GM18498 (cell line): ENCODE data around the gene TEX9.
"Not testable (repeated sequence)": the region's sequence is repeated elsewhere in the genome, so short reads cannot be mapped to it uniquely, and the experiment has no call there.

ENCODE experiments used
- ATAC-seq: cut with Tn5 transposase; IDR thresholded peaks from one replicate; pipeline ENCODE4 v1.9.1; 2021; ENCODE audit warnings: mild to moderate bottlenecking, moderate library complexity; ENCODE audit not compliant: unreplicated experiment

TEX9 gene

GRCh38 chr15:56361987-56362386, 3.2 kb upstream of the TEX9 start:
- no peak for ATAC-seq

GRCh38 chr15:56366211-56366610, 985 bp downstream of the TEX9 start:
- ATAC-seq: no peak

GRCh38 chr15:56367156-56367555, 1.9 kb downstream of the TEX9 start:
- ATAC-seq: no peak

- no peak for ATAC-seq
These were observed 4.0 kb downstream of the TEX9 start for GRCh38 chr15:56369234-56369633.

GRCh38 chr15:56371495-56372147, 6.4 kb downstream of the TEX9 start:
- peak; percentile 91 for ATAC-seq

- ATAC-seq: not testable (repeated sequence)
These were observed 9.5 kb downstream of the TEX9 start for GRCh38 chr15:56374693-56375092.

GRCh38 chr15:56377822-56378221, 12.6 kb downstream of the TEX9 start:
- not testable (repeated sequence) for ATAC-seq

- ATAC-seq: no peak
These were observed 17.8 kb downstream of the TEX9 start for GRCh38 chr15:56383010-56383409.

- ATAC-seq: no peak
These were observed 20.7 kb downstream of the TEX9 start for GRCh38 chr15:56385908-56386307.

- no peak for ATAC-seq
These were observed 25.6 kb downstream of the TEX9 start for GRCh38 chr15:56390739-56391267.

- no peak for ATAC-seq
These were observed 28.1 kb downstream of the TEX9 start for GRCh38 chr15:56393277-56393676.

- ATAC-seq: no peak
These were observed 29.7 kb downstream of the TEX9 start for GRCh38 chr15:56394909-56395308.

GRCh38 chr15:56397325-56397724, 32.1 kb downstream of the TEX9 start:
- not testable (repeated sequence) for ATAC-seq

GRCh38 chr15:56399209-56399608, 34.0 kb downstream of the TEX9 start:
- not testable (repeated sequence) for ATAC-seq

- no peak for ATAC-seq
These were observed 45.5 kb downstream of the TEX9 start for GRCh38 chr15:56410721-56411120.

GRCh38 chr15:56411122-56411749, 46.0 kb downstream of the TEX9 start:
- no peak for ATAC-seq

GRCh38 chr15:56413114-56413733, 48.0 kb downstream of the TEX9 start:
- not testable (repeated sequence) for ATAC-seq

GRCh38 chr15:56425276-56425675, 60.0 kb downstream of the TEX9 start:
- ATAC-seq: no peak

- ATAC-seq: no peak
These were observed 60.8 kb downstream of the TEX9 start for GRCh38 chr15:56425976-56426375.

GRCh38 chr15:56428821-56429458, 63.7 kb downstream of the TEX9 start:
- no peak for ATAC-seq

- no peak for ATAC-seq
These were observed 67.1 kb downstream of the TEX9 start for GRCh38 chr15:56432304-56432703.
